COLO668 (cell line): ENCODE data around the gene OXNAD1.

Source experiments
- DNase-seq: peaks from one replicate; lab custom pipeline; 2025; ENCODE audit not compliant: unreplicated experiment; lab: John Stamatoyannopoulos, UW

The OXNAD1 gene

DNA sequence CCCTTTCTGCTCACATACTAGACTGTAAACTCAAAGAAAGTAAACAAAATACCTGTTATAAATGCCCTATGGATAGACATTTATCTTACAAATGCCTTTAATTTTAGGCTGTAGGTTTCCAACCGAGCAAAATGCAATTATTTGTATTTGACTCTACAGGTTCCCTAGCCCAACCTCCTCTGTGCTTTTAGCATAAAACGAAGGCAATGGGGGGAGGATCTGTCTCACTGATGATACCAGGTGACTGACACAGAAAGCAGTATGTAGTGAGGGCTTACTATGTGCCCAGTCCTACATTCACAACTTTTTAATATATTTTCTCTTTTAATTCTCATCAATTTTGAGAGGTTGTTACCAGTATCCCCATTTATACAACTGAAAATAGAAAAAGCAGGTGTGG, 87.4 kb downstream of the OXNAD1 start:
- DNase-seq = no peak

DNA sequence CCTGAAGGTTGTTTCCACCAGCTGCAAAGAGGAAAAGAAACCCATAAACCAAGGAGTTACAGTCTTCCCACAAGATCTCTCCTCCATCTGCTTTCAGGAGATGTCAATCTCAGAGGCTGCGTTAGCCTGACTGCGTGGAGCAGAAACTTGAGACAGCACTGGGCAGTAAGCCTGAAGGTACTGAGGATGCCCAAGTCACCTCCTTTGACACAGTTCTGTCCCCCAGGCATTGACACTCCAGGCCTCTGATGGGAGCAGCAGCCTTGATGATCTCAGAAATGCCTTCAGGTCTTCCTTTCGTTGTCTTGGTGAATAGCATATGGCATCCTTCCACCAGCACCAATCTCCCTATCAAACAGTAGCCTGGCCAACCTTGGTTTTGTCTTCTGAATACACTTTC, 89.3 kb downstream of the OXNAD1 start:
- no peak for DNase-seq
